Progenitor cell of endocrine pancreas (in vitro differentiated cells): ENCODE data around the gene LSS. TPM values are rescaled to one million over a fixed set of nuclear protein-coding genes. Genes with fewer than 3 reads are reported as not detected.
A peak's percentile ranks its signal among the peaks of the same experiment; 100 is the strongest.

Source experiments
- DNase-seq: peaks from one replicate; pipeline ENCODE4 v3.0.0; 2021; ENCODE audit warnings: low spot score; ENCODE audit not compliant: unreplicated experiment
- H3K27ac Mint-ChIP-seq: 2 replicates; pipeline ENCODE4 v1.8.0; 2021; ENCODE audit warnings: mild to moderate bottlenecking, moderate library complexity, mixed read lengths
- H3K27me3 Mint-ChIP-seq: 2 replicates; pipeline ENCODE4 v1.8.0; 2021; ENCODE audit warnings: mixed read lengths
- H3K36me3 Mint-ChIP-seq: 2 replicates; pipeline ENCODE4 v1.8.0; 2022; ENCODE audit warnings: mixed read lengths; ENCODE audit not compliant: insufficient read depth
- H3K4me1 Mint-ChIP-seq: 2 replicates; pipeline ENCODE4 v1.8.0; 2021; ENCODE audit warnings: low read depth, mixed read lengths
- H3K4me3 Mint-ChIP-seq: 2 replicates; pipeline ENCODE4 v1.8.0; 2021; ENCODE audit warnings: low read depth, mild to moderate bottlenecking, moderate library complexity, mixed read lengths
- H3K9me3 Mint-ChIP-seq: 2 replicates; pipeline ENCODE4 v1.8.0; 2021; ENCODE audit warnings: low read depth, mixed read lengths
- total RNA-seq: library from RNA; stranded (reverse); gene quantifications from 2 replicates; pipeline ENCODE4 v1.2.1, GENCODE V29; 2021
- TF ChIP-seq, protein P1 (sequence below): fragments of 200-600 bp; sonication (generic); IDR thresholded peaks from one replicate; pipeline ENCODE4 v1.5.0; 2021; ENCODE audit warnings: antibody characterized with exemption, mild to moderate bottlenecking; ENCODE audit not compliant: unreplicated experiment

LSS gene
- total RNA-seq, 1 donor from 2014 or later, result 145 TPM

- TF ChIP-seq, protein P1, sequence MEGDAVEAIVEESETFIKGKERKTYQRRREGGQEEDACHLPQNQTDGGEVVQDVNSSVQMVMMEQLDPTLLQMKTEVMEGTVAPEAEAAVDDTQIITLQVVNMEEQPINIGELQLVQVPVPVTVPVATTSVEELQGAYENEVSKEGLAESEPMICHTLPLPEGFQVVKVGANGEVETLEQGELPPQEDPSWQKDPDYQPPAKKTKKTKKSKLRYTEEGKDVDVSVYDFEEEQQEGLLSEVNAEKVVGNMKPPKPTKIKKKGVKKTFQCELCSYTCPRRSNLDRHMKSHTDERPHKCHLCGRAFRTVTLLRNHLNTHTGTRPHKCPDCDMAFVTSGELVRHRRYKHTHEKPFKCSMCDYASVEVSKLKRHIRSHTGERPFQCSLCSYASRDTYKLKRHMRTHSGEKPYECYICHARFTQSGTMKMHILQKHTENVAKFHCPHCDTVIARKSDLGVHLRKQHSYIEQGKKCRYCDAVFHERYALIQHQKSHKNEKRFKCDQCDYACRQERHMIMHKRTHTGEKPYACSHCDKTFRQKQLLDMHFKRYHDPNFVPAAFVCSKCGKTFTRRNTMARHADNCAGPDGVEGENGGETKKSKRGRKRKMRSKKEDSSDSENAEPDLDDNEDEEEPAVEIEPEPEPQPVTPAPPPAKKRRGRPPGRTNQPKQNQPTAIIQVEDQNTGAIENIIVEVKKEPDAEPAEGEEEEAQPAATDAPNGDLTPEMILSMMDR, result no peak
- Mint-ChIP-seq H3K27me3 (no peaks in the 10 kb centered on the region), H3K4me1 (no peaks in the 10 kb centered on the region), H3K27ac (no peak overlapping the region), H3K36me3 (peaks cover 24% of the 10 kb centered on the region), H3K9me3 (no peaks in the 10 kb centered on the region), H3K4me3 (no peak overlapping the region)
- DNase-seq, result no peak
Observed at GRCh38 chr21:46266946-46267345, 38.4 kb upstream of the LSS start.

DNA sequence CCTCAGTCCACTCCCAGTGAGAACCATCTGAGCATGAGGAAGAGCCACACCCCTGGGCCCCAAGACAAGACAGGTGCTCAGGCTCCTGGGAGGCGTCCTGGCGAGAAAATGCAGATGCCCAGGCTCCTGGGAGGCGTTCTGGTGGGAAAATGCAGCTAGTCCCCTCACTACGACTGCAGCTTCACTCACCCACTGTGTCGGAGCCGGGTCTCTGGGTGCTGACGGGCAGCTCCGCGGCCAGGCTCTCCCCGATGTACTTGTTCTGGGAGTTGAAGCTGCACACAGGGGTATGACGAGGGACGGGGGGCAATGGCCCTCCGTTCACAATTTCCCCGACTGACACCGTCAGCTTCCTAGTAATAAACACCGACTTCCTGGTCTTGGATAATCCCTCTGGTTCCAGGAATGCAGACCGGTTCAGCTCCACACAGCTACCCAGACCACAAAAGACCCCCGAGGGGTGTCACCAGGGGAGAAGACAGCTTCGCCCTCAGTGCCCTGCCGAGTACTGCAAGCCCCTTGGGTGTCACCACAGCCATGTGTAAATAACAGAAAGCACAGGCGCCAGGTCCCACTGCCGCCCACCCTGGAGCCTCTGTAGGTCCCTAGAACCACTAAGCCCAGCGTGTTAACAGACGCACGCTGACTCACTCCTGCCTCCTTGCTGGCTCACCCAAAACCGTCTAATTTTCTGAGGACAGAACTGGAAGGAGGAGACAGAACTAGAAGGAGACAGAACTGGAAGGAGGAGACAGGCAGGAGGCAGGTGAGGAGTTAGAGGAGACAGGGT lies 37.4 kb upstream of the LSS start:
- H3K27ac Mint-ChIP-seq, result peak overlapping the region; percentile 77
- no peak overlapping the region for H3K4me3 Mint-ChIP-seq
- no peaks in the 10 kb centered on the region for H3K4me1 Mint-ChIP-seq
- H3K27me3 Mint-ChIP-seq, result no peaks in the 10 kb centered on the region
- DNase-seq, result no peak
- H3K9me3 Mint-ChIP-seq, result no peaks in the 10 kb centered on the region
- TF ChIP-seq, protein P1, result no peak
- H3K36me3 Mint-ChIP-seq, result peaks cover 28% of the 10 kb centered on the region

GRCh38 chr21:46264690-46265144 lies 36.1 kb upstream of the LSS start:
- no peaks in the 10 kb centered on the region for H3K4me1 Mint-ChIP-seq
- no peak overlapping the region for H3K4me3 Mint-ChIP-seq
- TF ChIP-seq, protein P1, result no peak
- no peaks in the 10 kb centered on the region for H3K9me3 Mint-ChIP-seq
- DNase-seq, result no peak
- H3K36me3 Mint-ChIP-seq, result peaks cover 27% of the 10 kb centered on the region
- no peaks in the 10 kb centered on the region for H3K27me3 Mint-ChIP-seq
- no peak overlapping the region for H3K27ac Mint-ChIP-seq

DNA sequence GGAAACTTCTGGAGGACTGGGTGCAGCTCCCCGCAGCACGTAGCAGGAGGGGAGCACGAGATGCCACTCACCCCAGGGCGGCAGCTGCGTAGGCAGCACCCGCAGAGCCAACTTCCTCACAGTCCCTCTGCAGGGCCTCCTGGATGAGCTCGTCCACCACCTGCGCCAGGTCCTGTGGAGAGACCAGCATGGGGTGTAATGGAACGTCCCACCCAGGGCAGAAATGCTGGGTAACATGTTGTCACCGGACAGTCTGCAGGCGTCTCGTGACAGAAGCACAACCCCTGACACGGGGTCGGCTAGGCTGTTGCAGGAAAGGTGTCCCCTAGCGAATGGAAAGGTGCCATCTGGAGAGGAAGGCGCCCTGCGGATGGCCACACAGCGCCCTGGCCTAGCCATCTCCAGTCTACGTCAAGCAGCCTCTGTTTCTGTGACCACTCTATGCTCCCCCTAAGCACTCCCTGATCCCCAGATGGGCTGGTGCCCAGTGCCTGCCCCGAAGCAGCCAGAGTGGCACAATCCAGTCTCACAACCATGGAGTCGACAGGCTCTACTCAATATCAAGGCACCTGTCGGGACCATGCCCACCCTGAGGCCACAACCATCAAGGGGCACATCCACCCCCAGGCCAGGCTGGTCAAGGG lies 35.6 kb upstream of the LSS start:
- DNase-seq, result no peak
- Mint-ChIP-seq H3K36me3 (peaks cover 26% of the 10 kb centered on the region), H3K27me3 (no peaks in the 10 kb centered on the region), H3K4me1 (no peaks in the 10 kb centered on the region), H3K27ac (peak overlapping the region; percentile 67), H3K9me3 (no peaks in the 10 kb centered on the region), H3K4me3 (no peak overlapping the region)
- TF ChIP-seq, protein P1, result no peak

- Mint-ChIP-seq H3K4me1 (no peaks in the 10 kb centered on the region), H3K9me3 (no peaks in the 10 kb centered on the region), H3K4me3 (no peak overlapping the region), H3K36me3 (peaks cover 32% of the 10 kb centered on the region), H3K27me3 (no peaks in the 10 kb centered on the region), H3K27ac (no peak overlapping the region)
- no peak for DNase-seq
- TF ChIP-seq, protein P1, result no peak
Observed at GRCh38 chr21:46256501-46256994, 28.0 kb upstream of the LSS start.
